Measurements from ENCODE around the gene GPR107. TPM values are rescaled to one million over a fixed set of nuclear protein-coding genes. Genes with fewer than 3 reads are reported as not detected.

The GPR107 gene
- total RNA-seq, 1 donor from 2014 or later: 70.7 TPM

GRCh38 chr9:130040984-130041647 is 12.6 kb upstream of the GPR107 start:
- no peak for TF ChIP-seq CTCF (IDR thresholded peaks at IDR 0.05)
- H3K27me3 Mint-ChIP-seq (ENCODE audit: low read depth): no peaks in the 10 kb centered on the region
- peak overlapping the region; percentile 91 for H3K27ac Mint-ChIP-seq (ENCODE audit: unreplicated experiment)
- no peaks in the 10 kb centered on the region for H3K36me3 Mint-ChIP-seq (ENCODE audit: low read depth)
- no peak for DNase-seq (ENCODE audit: low spot score)
- H3K4me1 Mint-ChIP-seq (ENCODE audit: low read depth): peaks cover 65% of the 10 kb centered on the region
- peak overlapping the region; percentile 89 for H3K4me3 Mint-ChIP-seq (ENCODE audit: unreplicated experiment)
- H3K9me3 Mint-ChIP-seq (ENCODE audit: low read depth): no peaks in the 10 kb centered on the region

DNA sequence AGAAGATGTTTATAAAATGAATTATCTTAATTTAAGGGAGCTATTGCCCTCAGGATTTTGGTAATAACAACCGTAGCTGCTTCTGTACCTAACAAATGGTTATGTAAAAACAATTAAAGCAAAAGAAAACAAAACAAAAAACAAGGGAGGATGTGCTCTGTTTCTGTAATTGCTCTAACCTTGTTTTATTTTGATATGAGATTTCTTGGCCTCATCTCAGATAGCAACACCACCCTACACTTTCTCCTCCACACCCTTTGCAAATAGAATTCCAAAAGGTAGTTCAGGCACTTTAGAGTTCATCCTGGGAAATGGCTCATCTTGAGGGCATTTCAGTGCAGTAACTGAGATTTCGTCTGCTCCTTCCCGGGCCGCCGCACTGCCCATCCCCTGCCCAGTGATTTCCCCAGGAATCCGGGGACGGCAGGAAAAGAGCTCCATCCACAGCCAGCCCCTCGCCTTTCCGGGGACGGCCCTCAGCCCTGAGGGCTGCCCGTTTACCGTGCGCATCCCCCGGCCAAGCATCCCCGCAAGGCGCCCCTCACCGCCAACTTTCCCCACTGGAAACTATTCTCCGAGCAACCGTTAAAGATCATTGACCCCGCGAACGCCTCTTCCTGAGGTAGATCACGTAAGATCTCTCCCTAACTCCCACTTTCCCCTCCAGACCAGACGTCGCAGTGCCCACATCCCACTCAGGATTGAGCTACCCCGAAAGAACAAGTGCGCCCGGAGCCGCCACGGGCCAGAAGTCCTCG is 11.9 kb upstream of the GPR107 start:
- H3K27ac Mint-ChIP-seq (ENCODE audit: unreplicated experiment): peak overlapping the region; percentile 91
- no peaks in the 10 kb centered on the region for H3K27me3 Mint-ChIP-seq (ENCODE audit: low read depth)
- DNase-seq (ENCODE audit: low spot score): no peak
- H3K4me1 Mint-ChIP-seq (ENCODE audit: low read depth): peaks cover 59% of the 10 kb centered on the region
- no peak for TF ChIP-seq CTCF (IDR thresholded peaks at IDR 0.05)
- H3K4me3 Mint-ChIP-seq (ENCODE audit: unreplicated experiment): peak overlapping the region; percentile 89
- H3K9me3 Mint-ChIP-seq (ENCODE audit: low read depth): no peaks in the 10 kb centered on the region
- no peaks in the 10 kb centered on the region for H3K36me3 Mint-ChIP-seq (ENCODE audit: low read depth)

DNA sequence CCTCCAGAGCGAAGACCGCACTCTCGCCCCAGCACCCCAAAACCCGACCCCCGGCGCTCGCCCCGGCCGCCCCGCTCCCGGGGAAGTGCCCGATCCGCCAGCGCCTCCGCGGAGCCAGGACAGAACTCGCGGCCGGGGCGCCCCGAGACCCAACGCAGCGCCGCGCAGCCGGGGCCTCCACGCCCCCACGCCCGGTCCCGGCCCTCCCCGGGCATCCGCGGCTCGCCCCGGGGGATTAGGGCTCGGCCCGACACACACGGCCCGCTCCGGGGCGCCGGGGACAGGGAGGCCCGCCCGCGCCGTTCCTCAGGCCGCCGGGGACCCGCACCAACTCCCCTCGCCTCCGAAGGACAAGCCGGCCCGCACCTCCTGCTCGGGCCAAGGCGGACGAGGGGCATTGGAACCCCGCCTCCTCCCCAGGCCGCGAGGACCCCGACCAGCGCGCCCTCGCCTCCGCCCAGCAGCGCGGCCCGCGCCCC is 11.3 kb upstream of the GPR107 start:
- H3K4me3 Mint-ChIP-seq (ENCODE audit: unreplicated experiment): peak overlapping the region; percentile 89
- no peaks in the 10 kb centered on the region for H3K27me3 Mint-ChIP-seq (ENCODE audit: low read depth)
- no peaks in the 10 kb centered on the region for H3K36me3 Mint-ChIP-seq (ENCODE audit: low read depth)
- no peaks in the 10 kb centered on the region for H3K9me3 Mint-ChIP-seq (ENCODE audit: low read depth)
- H3K4me1 Mint-ChIP-seq (ENCODE audit: low read depth): peaks cover 54% of the 10 kb centered on the region
- DNase-seq (ENCODE audit: low spot score): no peak
- peak overlapping the region; percentile 91 for H3K27ac Mint-ChIP-seq (ENCODE audit: unreplicated experiment)
- TF ChIP-seq CTCF (IDR thresholded peaks at IDR 0.05): no peak

DNA sequence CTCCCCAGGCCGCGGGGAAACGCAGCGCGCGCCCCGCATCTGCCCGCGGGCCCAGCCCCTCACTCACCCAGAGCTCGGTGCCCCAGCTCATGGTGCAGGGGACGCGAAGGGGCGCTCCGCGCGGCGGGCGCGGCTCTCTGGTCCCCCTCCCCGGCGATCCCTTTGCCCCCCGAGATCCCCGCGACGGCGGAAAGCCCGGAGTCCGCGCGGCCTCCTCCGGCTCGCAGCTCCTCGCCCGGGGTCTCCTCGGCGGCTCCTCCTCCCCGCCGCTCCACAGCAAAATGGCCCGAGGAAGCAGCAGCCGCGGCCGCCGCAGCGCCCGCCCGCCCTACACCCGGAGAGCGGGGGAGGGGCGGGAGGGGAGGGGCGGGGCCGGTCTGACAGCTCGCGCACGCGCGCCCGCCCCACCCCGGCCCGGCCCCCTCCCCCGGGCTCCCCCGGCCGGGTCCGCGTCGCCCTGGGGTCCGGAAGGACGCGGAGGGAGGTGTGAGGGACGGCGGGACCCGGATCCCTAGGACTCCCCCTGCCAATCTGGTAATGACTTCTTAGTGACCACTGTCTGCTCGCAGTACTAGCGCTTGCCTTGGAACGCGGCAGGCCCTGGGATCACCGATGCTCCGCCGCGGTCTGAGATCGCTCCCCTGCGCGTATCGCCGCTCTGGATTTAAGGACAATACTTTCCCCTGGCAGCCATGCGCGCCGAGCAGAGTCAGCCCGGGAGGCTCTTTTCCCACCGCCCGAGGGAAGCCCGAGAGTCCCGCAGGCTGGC is 10.6 kb upstream of the GPR107 start, which contains the start of gene FNBP1:
FNBP1 (minus strand) TSS at position 305 of the 769 bp plus-strand sequence; CDS start at position 91, 214 bp downstream.
- Mint-ChIP-seq H3K36me3 (ENCODE audit: low read depth) (no peaks in the 10 kb centered on the region), H3K4me1 (ENCODE audit: low read depth) (peaks cover 54% of the 10 kb centered on the region)
- DNase-seq (ENCODE audit: low spot score): no peak

More for the DNA sequence above, 10.6 kb upstream of the GPR107 start, which contains the start of gene FNBP1:
- TF ChIP-seq CTCF (IDR thresholded peaks at IDR 0.05): peak; percentile 20
- Mint-ChIP-seq H3K27ac (ENCODE audit: unreplicated experiment) (peak within 1 kb of the TSS; percentile 91), H3K27me3 (ENCODE audit: low read depth) (no peaks in the 10 kb centered on the region), H3K9me3 (ENCODE audit: low read depth) (no peaks in the 10 kb centered on the region), H3K4me3 (ENCODE audit: unreplicated experiment) (peak within 1 kb of the TSS; percentile 89)
